GM12878 (cell line): ENCODE measurements around the gene ZNF581. TPM values are rescaled to one million over a fixed set of nuclear protein-coding genes. Genes with fewer than 3 reads are reported as not detected.

Source experiments
- ASH2L ChIP-seq: fragments of 300-600, 200-600 bp; sonication (generic); IDR thresholded peaks from 2 replicates; pipeline ENCODE4 v1.6.1; 2017; ENCODE audit warnings: low read depth, mild to moderate bottlenecking, borderline replicate concordance
- EZH2 ChIP-seq: IDR thresholded peaks from 2 replicates; pipeline ENCODE4 v1.6.1; 2012; ENCODE audit warnings: low read depth, mild to moderate bottlenecking, control low read depth, inconsistent platforms, low read length, borderline replicate concordance; ENCODE audit not compliant: control insufficient read depth
- RBBP5 ChIP-seq: fragments of 200-600 bp; sonication (generic); conservative IDR thresholded peaks from 2 replicates; pipeline ENCODE4 v1.6.1; 2016
- SIX5 ChIP-seq: IDR thresholded peaks from 2 replicates; pipeline ENCODE4 v1.6.1; 2011; ENCODE audit warnings: mild to moderate bottlenecking, low read depth, low read length, moderate library complexity; ENCODE audit not compliant: severe bottlenecking
- SMAD1 ChIP-seq: fragments of 450-650 bp; IDR thresholded peaks from 2 replicates; pipeline ENCODE4 v1.6.1; 2018; ENCODE audit warnings: mild to moderate bottlenecking, low read depth; ENCODE audit not compliant: partially characterized antibody
- SPI1 ChIP-seq: IDR thresholded peaks from 2 replicates; pipeline ENCODE4 v1.6.1; 2011; ENCODE audit warnings: low read depth, mild to moderate bottlenecking, low read length, moderate library complexity, borderline replicate concordance; ENCODE audit not compliant: insufficient read depth
- SREBF1 ChIP-seq: IDR thresholded peaks from 2 replicates; pipeline ENCODE4 v1.6.1; 2012; ENCODE audit warnings: mild to moderate bottlenecking, low read length
- STAT1 ChIP-seq: fragments of 450-650 bp; conservative IDR thresholded peaks from 2 replicates; pipeline ENCODE4 v1.6.1; 2014; ENCODE audit warnings: antibody characterized with exemption, mild to moderate bottlenecking
- SUZ12 ChIP-seq: fragments of 200-600 bp; sonication (generic); IDR thresholded peaks from one replicate; pipeline ENCODE4 v1.6.1; 2018; ENCODE audit warnings: antibody characterized with exemption, mild to moderate bottlenecking; ENCODE audit not compliant: unreplicated experiment
- TCF12 ChIP-seq: IDR thresholded peaks from 2 replicates; pipeline ENCODE4 v1.6.1; 2011; ENCODE audit warnings: low read depth, mild to moderate bottlenecking, low read length
- ZNF207 ChIP-seq: fragments of 450-650 bp; IDR thresholded peaks from 2 replicates; pipeline ENCODE4 v1.6.1; 2014; ENCODE audit warnings: antibody characterized with exemption, mild to moderate bottlenecking, borderline replicate concordance
- polyA plus RNA-seq, 11 experiments: library from polyadenylated mRNA; depleted of rRNA in 4 of 11; unstranded in 6 of 11; stranded (reverse) in 5 of 11; fragments of >200 nt; fragmentation: Nextera tagmentation in 4 of 11; fragmentation: Illumina TruSeq in 1 of 11; extraction: Ambion mirVana in 4 of 11; extraction: Trizol in 1 of 11; gene quantifications; 1 replicate in 1 of 11; 2 replicates in 10 of 11; pipeline versions ENCODE4 v1.2.1 to v1.2.3, GENCODE V29; 2011 to 2016; ENCODE audit warnings: inconsistent platforms in 2 of 11, missing spikeins in 2 of 11, low read depth in 1 of 11
- total RNA-seq, 4 experiments: library from RNA; depleted of rRNA in 3 of 4; stranded (reverse); fragments of >200 nt in 3 of 4; fragmentation: Illumina TruSeq in 1 of 4; extraction: Trizol in 1 of 4; gene quantifications; 2 replicates each; pipeline versions ENCODE4 v1.2.1 to v1.2.3, GENCODE V29; 2013 to 2021
- TF ChIP-seq, protein P1 (sequence below): fragments of 450-650 bp; formaldehyde crosslinking; IDR thresholded peaks from 2 replicates; pipeline ENCODE4 v1.4.0; 2020; ENCODE audit warnings: mild to moderate bottlenecking, moderate library complexity
- TF ChIP-seq, protein P2 (sequence below): fragments of 450-650 bp; IDR thresholded peaks from 2 replicates; pipeline ENCODE4 v1.6.1; 2017; ENCODE audit warnings: antibody characterized with exemption, mild to moderate bottlenecking, moderate library complexity
- TF ChIP-seq, protein P3 (sequence below): IDR thresholded peaks from 2 replicates; pipeline ENCODE4 v1.6.1; 2012; ENCODE audit warnings: improper control_type of control experiment, low read depth, low read length; ENCODE audit not compliant: insufficient replicate concordance
- TF ChIP-seq, protein P4 (sequence below): fragments of 450-650 bp; IDR thresholded peaks from 2 replicates; pipeline ENCODE4 v1.6.1; 2017; ENCODE audit warnings: borderline replicate concordance

ZNF581 gene
- total and polyA plus RNA-seq, 10 of the 15 experiments (the other 5 are each of a cell fraction or from before 2014, with no cell fraction given), result 4.7 to 45.4 (median 22.2) TPM

GRCh38 chr19:55599842-55600661 is 43.4 kb upstream of the ZNF581 start, which contains the start of gene ZNF524 (continued):
- TF ChIP-seq, protein P1, sequence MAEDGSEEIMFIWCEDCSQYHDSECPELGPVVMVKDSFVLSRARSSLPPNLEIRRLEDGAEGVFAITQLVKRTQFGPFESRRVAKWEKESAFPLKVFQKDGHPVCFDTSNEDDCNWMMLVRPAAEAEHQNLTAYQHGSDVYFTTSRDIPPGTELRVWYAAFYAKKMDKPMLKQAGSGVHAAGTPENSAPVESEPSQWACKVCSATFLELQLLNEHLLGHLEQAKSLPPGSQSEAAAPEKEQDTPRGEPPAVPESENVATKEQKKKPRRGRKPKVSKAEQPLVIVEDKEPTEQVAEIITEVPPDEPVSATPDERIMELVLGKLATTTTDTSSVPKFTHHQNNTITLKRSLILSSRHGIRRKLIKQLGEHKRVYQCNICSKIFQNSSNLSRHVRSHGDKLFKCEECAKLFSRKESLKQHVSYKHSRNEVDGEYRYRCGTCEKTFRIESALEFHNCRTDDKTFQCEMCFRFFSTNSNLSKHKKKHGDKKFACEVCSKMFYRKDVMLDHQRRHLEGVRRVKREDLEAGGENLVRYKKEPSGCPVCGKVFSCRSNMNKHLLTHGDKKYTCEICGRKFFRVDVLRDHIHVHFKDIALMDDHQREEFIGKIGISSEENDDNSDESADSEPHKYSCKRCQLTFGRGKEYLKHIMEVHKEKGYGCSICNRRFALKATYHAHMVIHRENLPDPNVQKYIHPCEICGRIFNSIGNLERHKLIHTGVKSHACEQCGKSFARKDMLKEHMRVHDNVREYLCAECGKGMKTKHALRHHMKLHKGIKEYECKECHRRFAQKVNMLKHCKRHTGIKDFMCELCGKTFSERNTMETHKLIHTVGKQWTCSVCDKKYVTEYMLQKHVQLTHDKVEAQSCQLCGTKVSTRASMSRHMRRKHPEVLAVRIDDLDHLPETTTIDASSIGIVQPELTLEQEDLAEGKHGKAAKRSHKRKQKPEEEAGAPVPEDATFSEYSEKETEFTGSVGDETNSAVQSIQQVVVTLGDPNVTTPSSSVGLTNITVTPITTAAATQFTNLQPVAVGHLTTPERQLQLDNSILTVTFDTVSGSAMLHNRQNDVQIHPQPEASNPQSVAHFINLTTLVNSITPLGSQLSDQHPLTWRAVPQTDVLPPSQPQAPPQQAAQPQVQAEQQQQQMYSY (CRISPR knock-in tag), result no peak
- TF ChIP-seq RBBP5 (0 out of 2 replicates have a peak, but pooled peaks have one; percentile 34), SUZ12 (no peak), ZNF207 (peak; percentile 90), EZH2 (no peak), STAT1 (peak; percentile 93; the same call in 1 of the 2 replicates), TCF12 (peak; percentile 45; the same call in 1 of the 2 replicates), SPI1 (no peak), ASH2L (0 out of 2 replicates have a peak, but pooled peaks have one; percentile 70), SREBF1 (no peak), SMAD1 (no peak), SIX5 (peak; percentile 50)
- TF ChIP-seq, protein P2, sequence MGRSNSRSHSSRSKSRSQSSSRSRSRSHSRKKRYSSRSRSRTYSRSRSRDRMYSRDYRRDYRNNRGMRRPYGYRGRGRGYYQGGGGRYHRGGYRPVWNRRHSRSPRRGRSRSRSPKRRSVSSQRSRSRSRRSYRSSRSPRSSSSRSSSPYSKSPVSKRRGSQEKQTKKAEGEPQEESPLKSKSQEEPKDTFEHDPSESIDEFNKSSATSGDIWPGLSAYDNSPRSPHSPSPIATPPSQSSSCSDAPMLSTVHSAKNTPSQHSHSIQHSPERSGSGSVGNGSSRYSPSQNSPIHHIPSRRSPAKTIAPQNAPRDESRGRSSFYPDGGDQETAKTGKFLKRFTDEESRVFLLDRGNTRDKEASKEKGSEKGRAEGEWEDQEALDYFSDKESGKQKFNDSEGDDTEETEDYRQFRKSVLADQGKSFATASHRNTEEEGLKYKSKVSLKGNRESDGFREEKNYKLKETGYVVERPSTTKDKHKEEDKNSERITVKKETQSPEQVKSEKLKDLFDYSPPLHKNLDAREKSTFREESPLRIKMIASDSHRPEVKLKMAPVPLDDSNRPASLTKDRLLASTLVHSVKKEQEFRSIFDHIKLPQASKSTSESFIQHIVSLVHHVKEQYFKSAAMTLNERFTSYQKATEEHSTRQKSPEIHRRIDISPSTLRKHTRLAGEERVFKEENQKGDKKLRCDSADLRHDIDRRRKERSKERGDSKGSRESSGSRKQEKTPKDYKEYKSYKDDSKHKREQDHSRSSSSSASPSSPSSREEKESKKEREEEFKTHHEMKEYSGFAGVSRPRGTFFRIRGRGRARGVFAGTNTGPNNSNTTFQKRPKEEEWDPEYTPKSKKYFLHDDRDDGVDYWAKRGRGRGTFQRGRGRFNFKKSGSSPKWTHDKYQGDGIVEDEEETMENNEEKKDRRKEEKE, result no peak
- TF ChIP-seq, protein P3, sequence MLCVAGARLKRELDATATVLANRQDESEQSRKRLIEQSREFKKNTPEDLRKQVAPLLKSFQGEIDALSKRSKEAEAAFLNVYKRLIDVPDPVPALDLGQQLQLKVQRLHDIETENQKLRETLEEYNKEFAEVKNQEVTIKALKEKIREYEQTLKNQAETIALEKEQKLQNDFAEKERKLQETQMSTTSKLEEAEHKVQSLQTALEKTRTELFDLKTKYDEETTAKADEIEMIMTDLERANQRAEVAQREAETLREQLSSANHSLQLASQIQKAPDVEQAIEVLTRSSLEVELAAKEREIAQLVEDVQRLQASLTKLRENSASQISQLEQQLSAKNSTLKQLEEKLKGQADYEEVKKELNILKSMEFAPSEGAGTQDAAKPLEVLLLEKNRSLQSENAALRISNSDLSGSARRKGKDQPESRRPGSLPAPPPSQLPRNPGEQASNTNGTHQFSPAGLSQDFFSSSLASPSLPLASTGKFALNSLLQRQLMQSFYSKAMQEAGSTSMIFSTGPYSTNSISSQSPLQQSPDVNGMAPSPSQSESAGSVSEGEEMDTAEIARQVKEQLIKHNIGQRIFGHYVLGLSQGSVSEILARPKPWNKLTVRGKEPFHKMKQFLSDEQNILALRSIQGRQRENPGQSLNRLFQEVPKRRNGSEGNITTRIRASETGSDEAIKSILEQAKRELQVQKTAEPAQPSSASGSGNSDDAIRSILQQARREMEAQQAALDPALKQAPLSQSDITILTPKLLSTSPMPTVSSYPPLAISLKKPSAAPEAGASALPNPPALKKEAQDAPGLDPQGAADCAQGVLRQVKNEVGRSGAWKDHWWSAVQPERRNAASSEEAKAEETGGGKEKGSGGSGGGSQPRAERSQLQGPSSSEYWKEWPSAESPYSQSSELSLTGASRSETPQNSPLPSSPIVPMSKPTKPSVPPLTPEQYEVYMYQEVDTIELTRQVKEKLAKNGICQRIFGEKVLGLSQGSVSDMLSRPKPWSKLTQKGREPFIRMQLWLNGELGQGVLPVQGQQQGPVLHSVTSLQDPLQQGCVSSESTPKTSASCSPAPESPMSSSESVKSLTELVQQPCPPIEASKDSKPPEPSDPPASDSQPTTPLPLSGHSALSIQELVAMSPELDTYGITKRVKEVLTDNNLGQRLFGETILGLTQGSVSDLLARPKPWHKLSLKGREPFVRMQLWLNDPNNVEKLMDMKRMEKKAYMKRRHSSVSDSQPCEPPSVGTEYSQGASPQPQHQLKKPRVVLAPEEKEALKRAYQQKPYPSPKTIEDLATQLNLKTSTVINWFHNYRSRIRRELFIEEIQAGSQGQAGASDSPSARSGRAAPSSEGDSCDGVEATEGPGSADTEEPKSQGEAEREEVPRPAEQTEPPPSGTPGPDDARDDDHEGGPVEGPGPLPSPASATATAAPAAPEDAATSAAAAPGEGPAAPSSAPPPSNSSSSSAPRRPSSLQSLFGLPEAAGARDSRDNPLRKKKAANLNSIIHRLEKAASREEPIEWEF, result no peak
- TF ChIP-seq, protein P4, sequence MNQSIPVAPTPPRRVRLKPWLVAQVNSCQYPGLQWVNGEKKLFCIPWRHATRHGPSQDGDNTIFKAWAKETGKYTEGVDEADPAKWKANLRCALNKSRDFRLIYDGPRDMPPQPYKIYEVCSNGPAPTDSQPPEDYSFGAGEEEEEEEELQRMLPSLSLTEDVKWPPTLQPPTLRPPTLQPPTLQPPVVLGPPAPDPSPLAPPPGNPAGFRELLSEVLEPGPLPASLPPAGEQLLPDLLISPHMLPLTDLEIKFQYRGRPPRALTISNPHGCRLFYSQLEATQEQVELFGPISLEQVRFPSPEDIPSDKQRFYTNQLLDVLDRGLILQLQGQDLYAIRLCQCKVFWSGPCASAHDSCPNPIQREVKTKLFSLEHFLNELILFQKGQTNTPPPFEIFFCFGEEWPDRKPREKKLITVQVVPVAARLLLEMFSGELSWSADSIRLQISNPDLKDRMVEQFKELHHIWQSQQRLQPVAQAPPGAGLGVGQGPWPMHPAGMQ, result no peak
